Measurements from ENCODE around the gene ELAVL2. TPM values are rescaled to one million over a fixed set of nuclear protein-coding genes. Genes with fewer than 3 reads are reported as not detected.

ELAVL2 gene
- total RNA-seq, 1 experiment from 2014 or later, result not detected

DNA sequence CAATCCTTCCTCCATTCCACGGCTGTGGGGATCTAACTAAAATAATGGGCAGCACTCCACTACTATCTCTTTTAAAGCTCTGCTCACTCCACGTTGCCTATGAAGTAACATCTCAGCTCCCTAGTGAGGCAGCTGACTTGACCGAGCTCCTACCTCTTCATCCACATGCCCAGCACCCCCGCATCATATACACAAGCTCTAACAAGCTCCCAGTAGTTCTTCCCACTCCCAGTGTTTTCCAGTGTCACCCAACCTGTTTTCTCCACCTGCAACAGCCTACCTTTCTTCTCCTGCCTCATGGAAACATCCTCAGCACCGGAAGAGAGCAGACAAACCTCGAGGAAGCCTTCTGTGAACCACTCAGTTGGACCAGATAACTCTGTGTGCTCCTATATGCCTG is 50.5 kb downstream of the ELAVL2 start:
- no peaks in the 10 kb centered on the region for H3K9me3 ChIP-seq (ENCODE audit: low read depth, low read length, poor library complexity, severe bottlenecking)
- no peaks in the 10 kb centered on the region for H3K4me1 ChIP-seq (ENCODE audit: insufficient read depth, low read length, poor library complexity, severe bottlenecking)
- TF ChIP-seq CTCF (conservative IDR thresholded peaks at IDR 0.05; ENCODE audit: low read depth, low read length), result no peak
- TF ChIP-seq EZH2 (IDR thresholded peaks at IDR 0.05; ENCODE audit: borderline replicate concordance, low read depth, low read length, poor library complexity, severe bottlenecking), result no peak
- H3K27ac ChIP-seq (ENCODE audit: low read depth, low read length, poor library complexity, severe bottlenecking), result no peak overlapping the region
- no peaks in the 10 kb centered on the region for H3K36me3 ChIP-seq (ENCODE audit: insufficient read depth, low read length, poor library complexity, severe bottlenecking)
- POLR2A ChIA-PET (ENCODE audit: low non-redundant PET), result no interaction called here
- intact Hi-C loops (cut with micrococcal nuclease; ENCODE audit: unreplicated experiment), result no loop called here
- H3K4me3 ChIP-seq (ENCODE audit: low read depth, low read length, poor library complexity, severe bottlenecking), result no peak overlapping the region
- no TSS peak for BruUV-seq (replicated peaks)
- DNase-seq (ENCODE audit: low spot score), result no peak
- CTCF ChIA-PET, result no interaction called here
- H3K27me3 ChIP-seq (replicated peaks; ENCODE audit: insufficient read depth, low read depth, low read length, poor library complexity), result no peaks in the 10 kb centered on the region

- no peak overlapping the region for H3K27ac ChIP-seq (ENCODE audit: low read depth, low read length, poor library complexity, severe bottlenecking)
- no TSS peak for BruUV-seq (replicated peaks)
- no peaks in the 10 kb centered on the region for H3K9me3 ChIP-seq (ENCODE audit: low read depth, low read length, poor library complexity, severe bottlenecking)
- H3K4me3 ChIP-seq (ENCODE audit: low read depth, low read length, poor library complexity, severe bottlenecking), result no peak overlapping the region
- ChIA-PET POLR2A (ENCODE audit: low non-redundant PET) (no interaction called here), CTCF (no interaction called here)
- intact Hi-C loops (cut with micrococcal nuclease; ENCODE audit: unreplicated experiment), result no loop called here
- no peaks in the 10 kb centered on the region for H3K4me1 ChIP-seq (ENCODE audit: insufficient read depth, low read length, poor library complexity, severe bottlenecking)
- TF ChIP-seq EZH2 (IDR thresholded peaks at IDR 0.05; ENCODE audit: borderline replicate concordance, low read depth, low read length, poor library complexity, severe bottlenecking) (no peak), CTCF (conservative IDR thresholded peaks at IDR 0.05; ENCODE audit: low read depth, low read length) (no peak)
- no peak for DNase-seq (ENCODE audit: low spot score)
- H3K36me3 ChIP-seq (ENCODE audit: insufficient read depth, low read length, poor library complexity, severe bottlenecking), result no peaks in the 10 kb centered on the region
- H3K27me3 ChIP-seq (replicated peaks; ENCODE audit: insufficient read depth, low read depth, low read length, poor library complexity), result no peaks in the 10 kb centered on the region
Measured at GRCh38 chr9:23774266-23774665, 51.8 kb downstream of the ELAVL2 start.

- no TSS peak for BruUV-seq (replicated peaks)
Measured at GRCh38 chr9:23772385-23772783, 53.7 kb downstream of the ELAVL2 start.

More at GRCh38 chr9:23772385-23772783, 53.7 kb downstream of the ELAVL2 start:
- H3K4me3 ChIP-seq (ENCODE audit: low read depth, low read length, poor library complexity, severe bottlenecking), result no peak overlapping the region
- POLR2A ChIA-PET (ENCODE audit: low non-redundant PET), result no interaction called here
- no peaks in the 10 kb centered on the region for H3K4me1 ChIP-seq (ENCODE audit: insufficient read depth, low read length, poor library complexity, severe bottlenecking)
- CTCF ChIA-PET, result no interaction called here
- intact Hi-C loops (cut with micrococcal nuclease; ENCODE audit: unreplicated experiment), result no loop called here
- H3K36me3 ChIP-seq (ENCODE audit: insufficient read depth, low read length, poor library complexity, severe bottlenecking), result no peaks in the 10 kb centered on the region
- DNase-seq (ENCODE audit: low spot score), result no peak
- no peak for TF ChIP-seq CTCF (conservative IDR thresholded peaks at IDR 0.05; ENCODE audit: low read depth, low read length)
- no peak for TF ChIP-seq EZH2 (IDR thresholded peaks at IDR 0.05; ENCODE audit: borderline replicate concordance, low read depth, low read length, poor library complexity, severe bottlenecking)
- H3K27ac ChIP-seq (ENCODE audit: low read depth, low read length, poor library complexity, severe bottlenecking), result no peak overlapping the region
- H3K27me3 ChIP-seq (replicated peaks; ENCODE audit: insufficient read depth, low read depth, low read length, poor library complexity), result no peaks in the 10 kb centered on the region
- H3K9me3 ChIP-seq (ENCODE audit: low read depth, low read length, poor library complexity, severe bottlenecking), result no peaks in the 10 kb centered on the region
